Bronchial epithelial cell (primary cell): ENCODE data around the gene FANCB. TPM values are rescaled to one million over a fixed set of nuclear protein-coding genes. Genes with fewer than 3 reads are reported as not detected.

ENCODE experiments used
- DNase-seq: peaks from one replicate; pipeline ENCODE4 v3.0.0-alpha.2; 2010; ENCODE audit warnings: low read depth
- FAIRE-seq: peaks from 2 replicates; lab custom pipeline; 2011; peaks lifted over from hg19 to GRCh38; lab: Jason Lieb, UNC
- H3K27me3 ChIP-seq: 2 replicates; pipeline ENCODE4 v1.5.1; 2011; ENCODE audit warnings: low read length; ENCODE audit not compliant: control insufficient read depth, insufficient read depth
- H3K36me3 ChIP-seq: 2 replicates; pipeline ENCODE4 v1.5.1; 2011; ENCODE audit warnings: low read length; ENCODE audit not compliant: control insufficient read depth, insufficient read depth
- H3K4me3 ChIP-seq: 2 replicates; pipeline ENCODE4 v1.5.1; 2011; ENCODE audit warnings: mild to moderate bottlenecking, low read depth, low read length, control low read depth
- total RNA-seq: library from RNA; depleted of rRNA; stranded (reverse); fragments of >200 nt; gene quantifications from 2 replicates; pipeline ENCODE4 v1.2.1, GENCODE V29; 2014
- TF ChIP-seq, protein P1 (sequence below): IDR thresholded peaks from 2 replicates; pipeline ENCODE4 v1.5.1; 2011; ENCODE audit warnings: mild to moderate bottlenecking, moderate library complexity, low read length, control low read depth, inconsistent platforms; ENCODE audit not compliant: insufficient read depth, severe bottlenecking

Gene FANCB
- total RNA-seq, 1 donor from 2014 or later: 1.8 TPM

- H3K27me3 ChIP-seq: no peaks in the 10 kb centered on the region
- FAIRE-seq (no peak), DNase-seq (no peak)
- H3K36me3 ChIP-seq: no peaks in the 10 kb centered on the region
- TF ChIP-seq, protein P1, sequence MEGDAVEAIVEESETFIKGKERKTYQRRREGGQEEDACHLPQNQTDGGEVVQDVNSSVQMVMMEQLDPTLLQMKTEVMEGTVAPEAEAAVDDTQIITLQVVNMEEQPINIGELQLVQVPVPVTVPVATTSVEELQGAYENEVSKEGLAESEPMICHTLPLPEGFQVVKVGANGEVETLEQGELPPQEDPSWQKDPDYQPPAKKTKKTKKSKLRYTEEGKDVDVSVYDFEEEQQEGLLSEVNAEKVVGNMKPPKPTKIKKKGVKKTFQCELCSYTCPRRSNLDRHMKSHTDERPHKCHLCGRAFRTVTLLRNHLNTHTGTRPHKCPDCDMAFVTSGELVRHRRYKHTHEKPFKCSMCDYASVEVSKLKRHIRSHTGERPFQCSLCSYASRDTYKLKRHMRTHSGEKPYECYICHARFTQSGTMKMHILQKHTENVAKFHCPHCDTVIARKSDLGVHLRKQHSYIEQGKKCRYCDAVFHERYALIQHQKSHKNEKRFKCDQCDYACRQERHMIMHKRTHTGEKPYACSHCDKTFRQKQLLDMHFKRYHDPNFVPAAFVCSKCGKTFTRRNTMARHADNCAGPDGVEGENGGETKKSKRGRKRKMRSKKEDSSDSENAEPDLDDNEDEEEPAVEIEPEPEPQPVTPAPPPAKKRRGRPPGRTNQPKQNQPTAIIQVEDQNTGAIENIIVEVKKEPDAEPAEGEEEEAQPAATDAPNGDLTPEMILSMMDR: no peak
- H3K4me3 ChIP-seq: no peak overlapping the region
Observed at GRCh38 chrX:14837155-14837554, 35.7 kb downstream of the FANCB start.

DNA sequence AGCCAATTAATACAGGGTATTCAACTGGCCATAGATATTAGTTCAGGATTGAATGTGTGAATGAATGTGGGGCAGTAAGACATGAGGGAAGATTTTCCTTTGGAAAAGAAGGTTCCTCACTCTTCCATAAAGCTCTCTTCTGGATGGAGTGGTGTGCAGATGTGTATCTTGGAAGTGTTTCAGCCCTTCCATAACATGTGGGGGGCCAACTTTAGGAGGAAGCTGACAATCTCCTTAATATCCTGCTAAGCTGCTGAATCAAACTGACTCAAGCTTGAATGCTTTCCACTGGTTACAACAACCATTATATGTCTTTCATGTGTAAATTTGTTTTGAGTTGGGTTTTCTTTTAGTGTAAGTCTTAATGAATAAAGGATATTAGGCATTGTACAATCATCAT, 40.3 kb downstream of the FANCB start:
- TF ChIP-seq, protein P1: no peak
- Histone ChIP-seq H3K4me3 (no peak overlapping the region), H3K27me3 (no peaks in the 10 kb centered on the region), H3K36me3 (no peaks in the 10 kb centered on the region)
- no peak for FAIRE-seq
- DNase-seq: no peak

DNA sequence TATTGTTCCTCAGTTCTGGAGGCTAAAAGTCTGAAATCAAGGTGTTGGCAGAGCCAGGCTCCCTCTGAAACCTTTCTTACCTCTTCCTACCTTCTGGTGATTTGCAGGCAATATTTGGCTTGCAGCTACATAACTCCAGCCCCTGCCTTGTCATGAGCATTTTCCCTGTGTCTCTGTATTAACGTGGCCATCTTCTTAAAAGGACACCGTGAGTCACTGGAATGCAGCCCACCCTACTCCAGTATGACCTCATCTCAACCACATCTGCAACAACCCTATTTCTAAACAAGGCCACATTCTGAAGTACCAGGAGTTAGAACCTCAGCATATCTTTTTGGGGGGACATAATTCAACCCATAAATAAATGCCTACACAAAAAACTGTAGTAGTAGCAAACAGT, 40.7 kb downstream of the FANCB start:
- no peak for FAIRE-seq

GRCh38 chrX:14829643-14830042, 43.2 kb downstream of the FANCB start:
- Histone ChIP-seq H3K27me3 (no peaks in the 10 kb centered on the region), H3K4me3 (no peak overlapping the region), H3K36me3 (no peaks in the 10 kb centered on the region)
- no peak for FAIRE-seq
- TF ChIP-seq, protein P1: no peak
- DNase-seq: no peak

More for the DNA sequence above, 40.7 kb downstream of the FANCB start:
- H3K4me3 ChIP-seq: no peak overlapping the region
- no peaks in the 10 kb centered on the region for H3K36me3 ChIP-seq
- DNase-seq: no peak
- TF ChIP-seq, protein P1: no peak
- H3K27me3 ChIP-seq: no peaks in the 10 kb centered on the region

GRCh38 chrX:14826319-14826718, 46.5 kb downstream of the FANCB start:
- FAIRE-seq (no peak), DNase-seq (no peak)
- H3K27me3 ChIP-seq: no peaks in the 10 kb centered on the region

More at GRCh38 chrX:14826319-14826718, 46.5 kb downstream of the FANCB start:
- TF ChIP-seq, protein P1: no peak
- Histone ChIP-seq H3K36me3 (no peaks in the 10 kb centered on the region), H3K4me3 (no peak overlapping the region)
